AG04450 (cell line): Measurements from ENCODE around the gene GCGR. TPM values are rescaled to one million over a fixed set of nuclear protein-coding genes. Genes with fewer than 3 reads are reported as not detected.

Source experiments
- CTCF ChIA-PET: fragments of 300-600, 350-600 bp; formaldehyde crosslinking; extraction: SDS; loops from one replicate; lab custom pipeline; 2022; ENCODE audit warnings: antibody characterized with exemption, inconsistent platforms; lab: Charles Lee
- POLR2A ChIA-PET: fragments of 350-600 bp; formaldehyde crosslinking; extraction: SDS; loops from one replicate; lab custom pipeline; 2021; ENCODE audit warnings: antibody characterized with exemption, inconsistent platforms; lab: Yijun Ruan, JAX
- DNase-seq: peaks from one replicate; pipeline ENCODE4 v3.0.0-alpha.2; 2011; ENCODE audit warnings: low read depth, low spot score
- H3K27ac ChIP-seq: one replicate; pipeline ENCODE4 v1.5.1; 2012; ENCODE audit warnings: low read depth, low read length, control low read depth
- H3K27me3 ChIP-seq: one replicate; pipeline ENCODE4 v1.6.0; 2012; ENCODE audit warnings: low read length; ENCODE audit not compliant: control insufficient read depth, insufficient read depth
- H3K4me3 ChIP-seq: 2 replicates; pipeline ENCODE4 v1.5.1; 2011; ENCODE audit warnings: mild to moderate bottlenecking, low read depth, low read length, control low read depth
- H3K9me3 ChIP-seq: 2 replicates; pipeline ENCODE4 v1.5.1; 2012; ENCODE audit warnings: low read length; ENCODE audit not compliant: control insufficient read depth, insufficient read depth
- polyA plus RNA-seq: library from polyadenylated mRNA; depleted of rRNA; stranded (reverse); fragments of >200 nt; gene quantifications from 2 replicates; pipeline ENCODE4 v1.2.3, GENCODE V29; 2011
- TF ChIP-seq, protein P1 (sequence below): IDR thresholded peaks from 2 replicates; pipeline ENCODE4 v1.5.1; 2011; ENCODE audit warnings: low read depth, low read length, control low read depth, inconsistent platforms

GCGR gene
- polyA plus RNA-seq, 1 experiment = not detected

DNA sequence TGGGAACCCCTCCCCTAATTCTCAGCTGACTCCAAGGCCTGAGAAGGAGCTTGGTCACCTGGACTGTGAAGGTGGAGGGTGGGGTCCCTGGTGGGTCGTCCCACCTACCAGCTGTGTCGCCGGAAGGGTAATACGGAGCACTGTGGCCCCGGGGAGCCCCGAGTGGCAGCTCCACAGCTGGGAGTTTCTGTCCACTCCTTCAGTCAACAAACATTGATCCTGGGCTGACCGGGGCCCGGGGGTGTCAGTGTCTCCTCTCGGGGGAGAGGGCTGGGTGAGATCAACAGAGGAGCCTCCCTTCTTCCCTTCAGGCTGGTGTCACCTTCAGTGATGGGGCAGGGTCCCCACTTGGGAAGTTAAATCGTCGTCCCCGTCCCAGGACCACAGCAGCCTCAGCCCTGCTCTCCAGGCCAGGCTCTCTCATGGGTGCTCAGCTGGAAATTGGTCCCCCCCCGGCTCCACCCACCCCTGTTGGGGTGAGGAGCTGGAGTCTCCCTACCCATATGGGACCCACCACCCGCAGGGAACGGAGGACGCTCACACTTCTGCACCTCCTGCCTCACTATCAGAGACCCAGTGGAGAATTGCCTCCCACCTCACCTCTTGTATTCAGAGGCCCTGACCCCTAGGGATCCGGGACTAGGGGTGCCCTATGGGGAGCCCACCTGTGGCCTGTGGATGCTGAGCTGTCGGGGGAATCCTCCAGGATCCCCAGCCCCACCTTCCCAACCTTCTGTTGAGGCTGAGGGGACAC, 1.9 kb downstream of the GCGR start:
- Histone ChIP-seq H3K9me3 (peaks cover 10% of the 10 kb centered on the region; the same call in 1 of the 2 replicates), H3K27me3 (peaks cover 67% of the 10 kb centered on the region), H3K27ac (no peak overlapping the region), H3K4me3 (no peak overlapping the region)
- no peak for DNase-seq
- TF ChIP-seq, protein P1, sequence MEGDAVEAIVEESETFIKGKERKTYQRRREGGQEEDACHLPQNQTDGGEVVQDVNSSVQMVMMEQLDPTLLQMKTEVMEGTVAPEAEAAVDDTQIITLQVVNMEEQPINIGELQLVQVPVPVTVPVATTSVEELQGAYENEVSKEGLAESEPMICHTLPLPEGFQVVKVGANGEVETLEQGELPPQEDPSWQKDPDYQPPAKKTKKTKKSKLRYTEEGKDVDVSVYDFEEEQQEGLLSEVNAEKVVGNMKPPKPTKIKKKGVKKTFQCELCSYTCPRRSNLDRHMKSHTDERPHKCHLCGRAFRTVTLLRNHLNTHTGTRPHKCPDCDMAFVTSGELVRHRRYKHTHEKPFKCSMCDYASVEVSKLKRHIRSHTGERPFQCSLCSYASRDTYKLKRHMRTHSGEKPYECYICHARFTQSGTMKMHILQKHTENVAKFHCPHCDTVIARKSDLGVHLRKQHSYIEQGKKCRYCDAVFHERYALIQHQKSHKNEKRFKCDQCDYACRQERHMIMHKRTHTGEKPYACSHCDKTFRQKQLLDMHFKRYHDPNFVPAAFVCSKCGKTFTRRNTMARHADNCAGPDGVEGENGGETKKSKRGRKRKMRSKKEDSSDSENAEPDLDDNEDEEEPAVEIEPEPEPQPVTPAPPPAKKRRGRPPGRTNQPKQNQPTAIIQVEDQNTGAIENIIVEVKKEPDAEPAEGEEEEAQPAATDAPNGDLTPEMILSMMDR = no peak
- ChIA-PET CTCF (interaction anchor here (0.8 kb wide), 1 partner anchor 69 kb away, joined by 6 read pairs; no protein-coding TSS in a partner anchor), POLR2A (interaction anchor here (0.6 kb wide), 1 partner anchor 301 kb away, joined by 5 read pairs; no protein-coding TSS in a partner anchor)

DNA sequence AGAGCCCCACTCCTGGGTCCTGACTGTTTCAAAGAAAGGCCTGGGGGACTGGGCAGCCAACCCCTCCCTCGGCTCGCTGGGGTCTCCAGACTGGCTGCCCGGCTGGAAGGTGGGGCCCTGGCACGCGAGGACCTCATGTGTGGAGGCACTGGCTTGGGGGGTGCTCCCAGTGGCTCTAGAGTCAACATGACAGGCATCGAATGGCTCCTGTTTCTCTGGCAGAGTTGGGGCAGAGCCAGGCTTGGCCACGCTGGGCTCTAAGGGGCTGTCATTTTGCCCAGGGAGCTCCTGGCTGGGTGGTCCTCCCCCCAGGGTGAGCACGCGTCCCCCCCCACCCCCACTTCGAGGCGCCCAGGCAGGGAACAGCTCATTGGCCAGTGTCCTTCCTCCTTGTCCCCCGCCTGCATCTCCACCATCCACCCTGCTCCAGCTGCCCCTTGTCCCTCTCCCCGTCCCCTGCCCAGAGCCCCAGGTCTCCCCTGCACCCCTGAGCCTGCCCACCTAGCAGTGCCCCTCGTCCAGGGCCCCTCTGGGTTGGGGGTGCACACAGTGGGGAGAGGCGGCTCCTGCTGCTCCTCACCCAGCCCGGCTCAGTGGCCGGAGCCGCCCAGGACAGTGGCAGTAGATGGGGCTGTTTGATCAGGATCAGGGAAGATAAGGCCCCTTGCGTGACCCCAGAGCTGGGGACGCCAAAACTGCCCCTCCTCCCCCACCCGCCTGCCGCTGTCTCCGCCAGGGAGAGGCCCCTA, 2.7 kb downstream of the GCGR start:
- Histone ChIP-seq H3K27me3 (peaks cover 63% of the 10 kb centered on the region), H3K4me3 (no peak overlapping the region), H3K9me3 (peaks cover 10% of the 10 kb centered on the region; the same call in 1 of the 2 replicates), H3K27ac (no peak overlapping the region)
- ChIA-PET CTCF (no interaction called here), POLR2A (interaction anchor here (0.6 kb wide), 1 partner anchor 301 kb away, joined by 5 read pairs; no protein-coding TSS in a partner anchor)
- DNase-seq = no peak
- TF ChIP-seq, protein P1 = no peak

DNA sequence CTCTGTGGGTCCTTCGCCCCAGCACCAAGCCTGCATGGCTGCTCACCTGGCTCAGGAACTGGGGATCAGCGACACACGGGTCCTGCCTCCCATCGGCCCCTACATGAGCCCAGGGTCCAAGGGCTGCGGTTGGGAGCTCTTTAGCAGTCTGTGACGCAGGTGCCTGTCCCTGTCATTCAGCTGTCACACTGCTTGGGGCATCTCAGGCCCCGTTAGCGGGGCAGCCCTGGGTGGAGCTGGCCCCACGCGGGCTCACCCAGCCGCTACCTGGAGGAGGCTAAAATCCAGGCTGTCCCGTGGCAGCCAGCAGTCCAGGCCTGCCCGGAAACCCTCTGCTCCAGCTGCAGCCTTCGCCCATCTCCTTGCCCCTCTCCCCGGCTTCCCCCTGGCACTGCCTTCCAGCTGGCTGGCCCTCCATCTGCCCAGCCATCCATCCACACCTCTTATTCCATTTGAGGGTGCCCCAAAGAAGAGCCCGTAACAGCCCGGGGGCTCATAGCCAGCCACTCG, 3.3 kb downstream of the GCGR start:
- H3K27me3 ChIP-seq = peaks cover 59% of the 10 kb centered on the region
- no peak overlapping the region for H3K4me3 ChIP-seq
- H3K27ac ChIP-seq = no peak overlapping the region
- no peak for DNase-seq
- ChIA-PET POLR2A (interaction anchor here (1.0 kb wide), 1 partner anchor 18 kb away, joined by 4 read pairs; no protein-coding TSS in a partner anchor), CTCF (no interaction called here)
- H3K9me3 ChIP-seq = peaks cover 10% of the 10 kb centered on the region; the same call in 1 of the 2 replicates
- TF ChIP-seq, protein P1 = no peak

GRCh38 chr17:81807839-81808238, 3.9 kb downstream of the GCGR start:
- Histone ChIP-seq H3K27ac (no peak overlapping the region), H3K9me3 (peaks cover 10% of the 10 kb centered on the region; the same call in 1 of the 2 replicates), H3K4me3 (no peak overlapping the region), H3K27me3 (peaks cover 53% of the 10 kb centered on the region)
- DNase-seq = no peak
- TF ChIP-seq, protein P1 = no peak
- CTCF ChIA-PET = no interaction called here
- POLR2A ChIA-PET = interaction anchor here (1.0 kb wide), 1 partner anchor 17 kb away, joined by 4 read pairs; no protein-coding TSS in a partner anchor
